ENCODE measurements around the gene PTGER4. TPM values are rescaled to one million over a fixed set of nuclear protein-coding genes. Genes with fewer than 3 reads are reported as not detected.

Gene PTGER4
- polyA plus RNA-seq, 1 donor (not counting 4 experiments of a cell fraction or from before 2014, with no cell fraction given) = 12.2 TPM

DNA sequence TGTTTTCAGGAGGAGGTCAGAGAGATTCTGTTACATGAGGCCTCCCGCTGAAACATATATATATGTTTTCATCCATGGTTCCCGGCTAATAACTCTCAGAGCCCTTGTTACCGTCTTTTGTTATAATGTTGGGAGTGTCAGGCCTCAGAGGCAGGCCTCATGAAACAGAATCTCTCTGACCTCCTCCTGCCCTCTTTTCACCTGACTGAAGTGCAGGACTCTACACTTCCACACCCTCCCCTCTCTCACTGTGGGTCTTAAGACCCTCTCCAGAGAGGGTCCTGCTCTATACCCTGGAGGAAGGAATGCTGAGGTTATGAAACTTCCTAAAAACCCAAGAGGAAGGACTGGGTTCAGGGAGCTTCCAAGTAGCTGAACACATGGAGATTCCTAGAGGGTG lies 28.5 kb upstream of the PTGER4 start:
- Histone ChIP-seq H4K20me1 (ENCODE audit: control insufficient read depth, extremely low read depth, insufficient read depth, low read length) (no peaks in the 10 kb centered on the region), H3K79me2 (ENCODE audit: control insufficient read depth, insufficient read depth, low read length) (no peaks in the 10 kb centered on the region), H3K4me1 (ENCODE audit: control insufficient read depth, extremely low read depth, insufficient read depth, low read length) (no peaks in the 10 kb centered on the region), H3K27me3 (ENCODE audit: control insufficient read depth, extremely low read depth, insufficient read depth, low read length) (no peaks in the 10 kb centered on the region), H3K27ac (ENCODE audit: control insufficient read depth, insufficient read depth, low read length) (no peak overlapping the region), H3K9me3 (ENCODE audit: control insufficient read depth, low read depth, low read length) (no peaks in the 10 kb centered on the region), H2AFZ (ENCODE audit: control insufficient read depth, low read length) (no peak overlapping the region), H3K4me3 (ENCODE audit: control insufficient read depth in 2 of 3, extremely low read depth in 1 of 3, insufficient read depth in 2 of 3, low read depth in 1 of 3, low read length in 3 of 3) (no peak overlapping the region), H3K9me1 (ENCODE audit: control insufficient read depth, extremely low read depth, insufficient read depth, low read length) (no peaks in the 10 kb centered on the region), H3K9ac (ENCODE audit: control insufficient read depth, extremely low read depth, insufficient read depth, low read length) (no peak overlapping the region), H3K36me3 (ENCODE audit: control insufficient read depth in 2 of 2, extremely low read depth in 1 of 2, insufficient read depth in 2 of 2, low read length in 2 of 2) (no peaks in the 10 kb centered on the region), H3K4me2 (ENCODE audit: control insufficient read depth, extremely low read depth, insufficient read depth, low read depth, low read length) (no peak overlapping the region)
- TF ChIP-seq, protein P1, sequence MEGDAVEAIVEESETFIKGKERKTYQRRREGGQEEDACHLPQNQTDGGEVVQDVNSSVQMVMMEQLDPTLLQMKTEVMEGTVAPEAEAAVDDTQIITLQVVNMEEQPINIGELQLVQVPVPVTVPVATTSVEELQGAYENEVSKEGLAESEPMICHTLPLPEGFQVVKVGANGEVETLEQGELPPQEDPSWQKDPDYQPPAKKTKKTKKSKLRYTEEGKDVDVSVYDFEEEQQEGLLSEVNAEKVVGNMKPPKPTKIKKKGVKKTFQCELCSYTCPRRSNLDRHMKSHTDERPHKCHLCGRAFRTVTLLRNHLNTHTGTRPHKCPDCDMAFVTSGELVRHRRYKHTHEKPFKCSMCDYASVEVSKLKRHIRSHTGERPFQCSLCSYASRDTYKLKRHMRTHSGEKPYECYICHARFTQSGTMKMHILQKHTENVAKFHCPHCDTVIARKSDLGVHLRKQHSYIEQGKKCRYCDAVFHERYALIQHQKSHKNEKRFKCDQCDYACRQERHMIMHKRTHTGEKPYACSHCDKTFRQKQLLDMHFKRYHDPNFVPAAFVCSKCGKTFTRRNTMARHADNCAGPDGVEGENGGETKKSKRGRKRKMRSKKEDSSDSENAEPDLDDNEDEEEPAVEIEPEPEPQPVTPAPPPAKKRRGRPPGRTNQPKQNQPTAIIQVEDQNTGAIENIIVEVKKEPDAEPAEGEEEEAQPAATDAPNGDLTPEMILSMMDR (optimal IDR thresholded peaks at IDR 0.05 in 1 of 3, IDR thresholded peaks at IDR 0.05 in 1 of 3, conservative IDR thresholded peaks at IDR 0.05 in 1 of 3; ENCODE audit: extremely low read depth in 1 of 3, insufficient read depth in 2 of 3, low read length in 3 of 3) = no peak
- no peak for FAIRE-seq
- no peak for DNase-seq (ENCODE audit: low read depth, low spot score)
- dilution Hi-C loops (cut with MboI; ENCODE audit: extremely low pct_ligation_motif_present, low sequenced_read_pairs) = no loop called here

DNA sequence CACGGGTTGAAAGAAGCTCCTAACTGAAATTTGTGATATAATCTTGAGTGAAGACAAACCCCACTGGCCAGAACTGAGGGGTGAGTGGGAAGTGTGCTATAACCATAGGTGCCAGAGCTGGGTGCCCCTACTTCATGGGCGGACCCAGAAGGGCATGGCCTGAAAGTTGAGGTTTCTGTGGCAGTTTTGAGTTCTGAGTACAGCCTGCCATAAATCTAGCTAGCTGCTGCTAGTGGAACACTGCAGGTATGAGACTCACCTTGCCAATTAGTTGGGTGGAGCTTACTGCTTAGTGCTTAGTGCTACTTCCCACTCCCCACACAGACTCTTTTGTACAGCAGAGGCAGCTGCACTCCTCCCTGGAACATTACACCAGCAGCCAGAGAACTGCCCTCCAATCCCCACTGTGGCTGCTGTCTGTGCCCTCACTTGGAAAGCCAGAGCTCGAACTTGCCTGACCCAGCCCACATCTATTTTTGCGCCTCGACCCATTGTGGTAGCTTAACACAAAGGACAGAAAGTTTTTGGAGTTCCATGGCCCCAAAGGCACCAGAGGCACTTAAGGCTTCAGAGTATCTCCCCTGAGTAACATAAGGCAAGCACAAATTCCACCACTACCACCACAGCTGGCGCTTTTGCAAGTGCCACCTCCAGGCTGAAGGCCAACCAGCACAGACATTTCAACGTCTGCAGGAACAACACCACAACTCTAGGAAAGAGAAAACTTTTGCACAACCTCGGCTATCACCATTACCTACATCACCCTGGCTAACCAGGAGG lies 27.1 kb upstream of the PTGER4 start:
- Histone ChIP-seq H3K79me2 (ENCODE audit: control insufficient read depth, insufficient read depth, low read length) (no peaks in the 10 kb centered on the region), H3K9me3 (ENCODE audit: control insufficient read depth, low read depth, low read length) (no peaks in the 10 kb centered on the region), H3K4me1 (ENCODE audit: control insufficient read depth, extremely low read depth, insufficient read depth, low read length) (no peaks in the 10 kb centered on the region), H3K27ac (ENCODE audit: control insufficient read depth, insufficient read depth, low read length) (no peak overlapping the region), H3K9me1 (ENCODE audit: control insufficient read depth, extremely low read depth, insufficient read depth, low read length) (no peaks in the 10 kb centered on the region), H2AFZ (ENCODE audit: control insufficient read depth, low read length) (no peak overlapping the region), H3K4me3 (ENCODE audit: control insufficient read depth in 2 of 3, extremely low read depth in 1 of 3, insufficient read depth in 2 of 3, low read depth in 1 of 3, low read length in 3 of 3) (no peak overlapping the region), H4K20me1 (ENCODE audit: control insufficient read depth, extremely low read depth, insufficient read depth, low read length) (no peaks in the 10 kb centered on the region), H3K36me3 (ENCODE audit: control insufficient read depth in 2 of 2, extremely low read depth in 1 of 2, insufficient read depth in 2 of 2, low read length in 2 of 2) (no peaks in the 10 kb centered on the region), H3K27me3 (ENCODE audit: control insufficient read depth, extremely low read depth, insufficient read depth, low read length) (no peaks in the 10 kb centered on the region), H3K4me2 (ENCODE audit: control insufficient read depth, extremely low read depth, insufficient read depth, low read depth, low read length) (no peak overlapping the region), H3K9ac (ENCODE audit: control insufficient read depth, extremely low read depth, insufficient read depth, low read length) (no peak overlapping the region)
- no peak for FAIRE-seq
- no peak for TF ChIP-seq EZH2 (IDR thresholded peaks at IDR 0.05; ENCODE audit: low read length)
- TF ChIP-seq, protein P1 (optimal IDR thresholded peaks at IDR 0.05 in 1 of 3, IDR thresholded peaks at IDR 0.05 in 1 of 3, conservative IDR thresholded peaks at IDR 0.05 in 1 of 3; ENCODE audit: extremely low read depth in 1 of 3, insufficient read depth in 2 of 3, low read length in 3 of 3) = no peak
- dilution Hi-C loops (cut with MboI; ENCODE audit: extremely low pct_ligation_motif_present, low sequenced_read_pairs) = no loop called here
- no peak for DNase-seq (ENCODE audit: low read depth, low spot score)
